SK-N-MC (cell line): ENCODE results near the gene CDH15.

Source experiments
- DNase-seq: peaks from one replicate; pipeline ENCODE4 v3.0.0-alpha.2; 2011; ENCODE audit warnings: low read depth, low spot score
- H3K27ac ChIP-seq: fragments of 200-600 bp; sonication (generic); 2 replicates; pipeline ENCODE4 v1.5.1; 2016; ENCODE audit warnings: mixed run types
- H3K36me3 ChIP-seq: fragments of 200-600 bp; sonication (generic); 2 replicates; pipeline ENCODE4 v1.6.1; 2017; ENCODE audit warnings: antibody characterized with exemption, low read length, mixed read lengths; ENCODE audit not compliant: insufficient read depth
- H3K4me3 ChIP-seq: fragments of 200-600 bp; sonication (generic); 2 replicates; pipeline ENCODE4 v1.5.1; 2016
- H3K9ac ChIP-seq: fragments of 200-600 bp; sonication (generic); 2 replicates; pipeline ENCODE4 v1.8.0; 2017; ENCODE audit warnings: mixed run types, mixed read lengths; ENCODE audit not compliant: insufficient read length
- H3K9me3 ChIP-seq: fragments of 200-600 bp; sonication (generic); 2 replicates; pipeline ENCODE4 v1.6.1; 2017; ENCODE audit warnings: low read depth, mild to moderate bottlenecking, antibody characterized with exemption, low read length, moderate library complexity, mixed read lengths
- EZH2 ChIP-seq: fragments of 200-600 bp; sonication (generic); IDR thresholded peaks from one replicate; pipeline ENCODE4 v1.6.1; 2017; ENCODE audit warnings: antibody characterized with exemption
- FOXP2 ChIP-seq: optimal IDR thresholded peaks from 2 replicates; pipeline ENCODE3; 2011; ENCODE audit warnings: mild to moderate bottlenecking, moderate library complexity; ENCODE audit not compliant: insufficient read depth; ENCODE audit errors: extremely low read length, control extremely low read depth
- POLR2AphosphoS5 ChIP-seq: IDR thresholded peaks from 2 replicates; pipeline ENCODE4 v1.6.1; 2012; ENCODE audit warnings: mild to moderate bottlenecking, low read depth, low read length, borderline replicate concordance

Gene CDH15

GRCh38 chr16:89166696-89167424 lies 4.7 kb upstream of the CDH15 start:
- H3K27ac ChIP-seq, result no peak overlapping the region
- no peaks in the 10 kb centered on the region for H3K9me3 ChIP-seq
- H3K4me3 ChIP-seq, result no peak overlapping the region
- no peak for DNase-seq
- TF ChIP-seq POLR2AphosphoS5 (no peak), EZH2 (no peak), FOXP2 (no peak)
- H3K36me3 ChIP-seq, result no peaks in the 10 kb centered on the region
- H3K9ac ChIP-seq, result no peak overlapping the region

GRCh38 chr16:89167425-89167941 lies 4.1 kb upstream of the CDH15 start:
- H3K9me3 ChIP-seq, result no peaks in the 10 kb centered on the region
- TF ChIP-seq POLR2AphosphoS5, result no peak
- no peak for TF ChIP-seq FOXP2
- TF ChIP-seq EZH2, result no peak
- no peaks in the 10 kb centered on the region for H3K36me3 ChIP-seq
- no peak for DNase-seq
- H3K27ac ChIP-seq, result no peak overlapping the region
- H3K9ac ChIP-seq, result no peak overlapping the region
- no peak overlapping the region for H3K4me3 ChIP-seq

- Histone ChIP-seq H3K27ac (no peak overlapping the region), H3K9ac (no peak overlapping the region), H3K4me3 (no peak overlapping the region), H3K36me3 (no peaks in the 10 kb centered on the region), H3K9me3 (no peaks in the 10 kb centered on the region)
- TF ChIP-seq EZH2, result no peak
- TF ChIP-seq FOXP2, result no peak
- no peak for TF ChIP-seq POLR2AphosphoS5
- no peak for DNase-seq
Measured at GRCh38 chr16:89168381-89169189, 3.0 kb upstream of the CDH15 start.

- DNase-seq, result no peak
Measured at GRCh38 chr16:89169778-89170177, 1.8 kb upstream of the CDH15 start.

GRCh38 chr16:89170346-89171215 lies 967 bp upstream of the CDH15 start:
- no peak for DNase-seq
- no peaks in the 10 kb centered on the region for H3K9me3 ChIP-seq
- H3K27ac ChIP-seq, result no peak overlapping the region
- H3K36me3 ChIP-seq, result no peaks in the 10 kb centered on the region
- peak overlapping the region; percentile 30; the same call in 1 of the 2 replicates for H3K4me3 ChIP-seq
- no peak overlapping the region for H3K9ac ChIP-seq
- no peak for TF ChIP-seq EZH2

More at GRCh38 chr16:89169778-89170177, 1.8 kb upstream of the CDH15 start:
- Histone ChIP-seq H3K36me3 (no peaks in the 10 kb centered on the region), H3K9ac (no peak overlapping the region), H3K9me3 (no peaks in the 10 kb centered on the region), H3K4me3 (no peak overlapping the region), H3K27ac (no peak overlapping the region)
- TF ChIP-seq FOXP2 (no peak), EZH2 (no peak), POLR2AphosphoS5 (no peak)

- no peak overlapping the region for H3K27ac ChIP-seq
- H3K36me3 ChIP-seq, result no peaks in the 10 kb centered on the region
- DNase-seq, result no peak
- no peak overlapping the region for H3K9ac ChIP-seq
- H3K9me3 ChIP-seq, result no peaks in the 10 kb centered on the region
- no peak overlapping the region for H3K4me3 ChIP-seq
- no peak for TF ChIP-seq EZH2
- no peak for TF ChIP-seq FOXP2
- TF ChIP-seq POLR2AphosphoS5, result no peak
Measured at GRCh38 chr16:89172171-89172527, 601 bp downstream of the CDH15 start.

- H3K9ac ChIP-seq, result no peak overlapping the region
- no peak overlapping the region for H3K4me3 ChIP-seq
- H3K27ac ChIP-seq, result no peak overlapping the region
- no peak for TF ChIP-seq FOXP2
- no peak for TF ChIP-seq EZH2
- no peak for TF ChIP-seq POLR2AphosphoS5
- H3K9me3 ChIP-seq, result no peaks in the 10 kb centered on the region
- no peak for DNase-seq
- no peaks in the 10 kb centered on the region for H3K36me3 ChIP-seq
Measured at GRCh38 chr16:89172528-89173173, 1.1 kb downstream of the CDH15 start.
